ENCODE data around the gene BANF2.

The BANF2 gene

DNA sequence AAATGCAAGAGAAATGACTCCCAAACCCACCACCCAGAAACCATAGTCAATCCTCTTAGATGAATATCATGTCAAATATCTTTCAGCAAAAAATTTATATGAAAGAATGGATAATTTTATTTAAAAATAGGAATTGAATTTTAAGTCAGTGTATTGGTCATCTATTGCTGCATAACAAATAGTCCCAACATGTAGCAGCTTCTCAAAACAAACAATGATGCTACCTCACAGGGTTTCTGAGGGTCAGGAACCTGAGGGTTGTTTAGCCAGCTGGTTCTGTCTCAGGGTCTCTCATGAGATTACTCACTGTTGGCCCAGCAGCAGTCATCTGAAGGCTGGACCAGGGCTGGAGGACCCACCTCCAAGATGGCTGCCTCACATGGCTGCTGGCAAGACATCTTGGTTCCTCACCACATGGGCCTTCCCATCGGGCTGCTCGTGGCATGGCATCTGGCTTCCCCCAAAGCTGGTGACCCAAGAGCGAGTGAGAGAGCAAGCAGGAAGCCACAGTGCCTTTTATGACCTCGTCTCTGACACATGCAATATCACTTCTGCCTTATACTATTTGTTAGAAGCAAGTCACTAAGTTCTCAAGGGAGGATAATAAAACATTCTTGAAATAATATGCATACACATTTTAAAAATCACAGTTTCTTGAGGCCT, 36.3 kb downstream of the BANF2 start:
- no peak for DNase-seq

DNA sequence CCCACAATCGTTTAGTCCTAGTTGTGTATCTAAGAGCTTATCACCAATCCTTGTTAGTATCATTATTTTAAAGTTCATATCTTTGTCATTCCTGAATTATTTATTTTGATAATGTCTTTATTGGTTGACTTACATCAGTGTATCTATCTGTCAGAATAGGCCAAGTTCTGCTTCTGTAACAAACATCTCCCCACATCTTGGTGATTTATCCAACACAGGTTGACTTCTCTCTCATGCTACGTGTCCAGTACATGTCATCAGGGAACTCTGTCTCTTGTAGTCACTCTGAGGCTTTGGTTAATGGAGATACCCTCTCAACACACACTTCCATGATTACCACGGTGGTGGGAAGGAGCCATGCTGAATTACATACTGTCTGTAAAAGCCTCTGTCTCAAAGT, 38.4 kb downstream of the BANF2 start:
- no peak for DNase-seq

DNA sequence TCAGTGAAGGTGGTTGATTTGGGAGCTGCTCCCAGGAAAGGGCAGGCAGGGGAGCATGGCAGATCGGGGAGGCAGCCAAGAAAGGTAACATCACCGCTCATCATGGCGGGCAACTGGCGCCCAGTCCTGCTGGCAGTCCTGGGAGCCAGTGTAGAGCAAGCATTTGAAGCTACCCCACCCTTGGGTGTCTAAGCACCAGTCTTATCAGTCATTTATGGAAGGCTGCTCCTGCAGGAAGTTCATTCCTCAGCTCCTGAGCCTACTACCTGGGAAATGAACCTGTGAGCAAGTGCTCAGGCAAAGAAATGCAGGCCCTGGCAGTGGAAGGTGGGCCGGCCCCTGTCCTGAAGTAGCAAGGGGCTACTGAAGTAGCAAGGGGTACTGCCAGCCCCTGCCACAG, 41.5 kb downstream of the BANF2 start:
- no peak for DNase-seq

DNA sequence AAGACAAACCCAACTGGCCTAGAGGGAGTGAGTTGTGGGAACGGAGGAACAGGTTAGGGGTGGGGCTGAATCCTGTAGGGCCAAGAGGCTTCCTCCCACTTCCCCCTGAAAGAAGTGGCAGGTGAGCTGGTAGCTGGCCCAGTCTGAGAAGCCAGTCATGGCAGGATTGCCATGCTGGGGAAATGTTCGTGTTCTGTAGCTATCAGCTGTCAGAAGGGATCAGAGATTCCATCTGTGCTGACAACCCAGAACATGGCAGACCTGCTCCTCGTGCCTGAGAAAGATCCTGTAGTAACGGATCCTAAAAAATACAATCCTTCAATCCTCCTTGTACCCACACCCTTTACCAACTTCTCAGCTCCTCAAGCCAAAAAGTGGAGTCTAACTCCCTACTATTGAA, 43.0 kb downstream of the BANF2 start:
- no peak for DNase-seq

DNA sequence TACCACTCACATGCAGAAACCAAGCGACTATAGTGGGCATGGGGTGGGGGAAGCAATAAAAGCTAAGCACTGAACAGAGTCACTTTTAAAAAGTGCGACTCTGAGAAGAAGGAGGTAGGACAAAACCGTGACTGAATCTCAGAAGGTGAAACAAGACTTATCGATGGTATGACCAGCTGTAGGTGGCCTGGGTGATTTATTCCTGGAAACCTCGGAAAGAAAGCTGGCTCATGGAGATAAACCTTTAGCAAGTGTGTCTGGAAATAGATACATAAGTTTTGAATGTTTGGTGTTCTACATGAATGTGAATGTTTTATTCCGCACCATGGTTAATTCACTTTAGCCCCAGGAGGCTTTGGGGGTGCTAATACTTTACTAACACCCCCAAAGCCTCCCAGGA, 43.9 kb downstream of the BANF2 start:
- DNase-seq: no peak

DNA sequence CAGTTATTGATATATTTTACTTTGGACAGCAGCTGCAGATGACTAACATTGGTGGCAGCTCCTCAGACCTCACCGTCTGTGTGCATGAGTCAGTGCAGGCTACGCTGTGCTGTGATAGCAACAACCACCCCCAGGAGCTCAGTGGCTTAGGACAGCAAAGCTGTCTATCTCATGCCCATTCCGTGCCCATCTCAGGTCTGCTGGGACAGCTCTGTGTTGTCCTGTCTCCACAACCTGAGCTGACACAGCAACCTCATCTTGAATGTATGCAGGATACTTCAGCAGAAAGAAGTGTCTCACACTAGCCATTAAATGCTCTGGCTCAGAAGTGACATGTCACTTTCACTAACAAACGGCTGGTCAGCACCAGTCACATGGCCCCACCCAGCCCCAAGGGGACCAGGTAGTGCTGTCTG, 47.7 kb downstream of the BANF2 start:
- peak; percentile 4 for DNase-seq

DNA sequence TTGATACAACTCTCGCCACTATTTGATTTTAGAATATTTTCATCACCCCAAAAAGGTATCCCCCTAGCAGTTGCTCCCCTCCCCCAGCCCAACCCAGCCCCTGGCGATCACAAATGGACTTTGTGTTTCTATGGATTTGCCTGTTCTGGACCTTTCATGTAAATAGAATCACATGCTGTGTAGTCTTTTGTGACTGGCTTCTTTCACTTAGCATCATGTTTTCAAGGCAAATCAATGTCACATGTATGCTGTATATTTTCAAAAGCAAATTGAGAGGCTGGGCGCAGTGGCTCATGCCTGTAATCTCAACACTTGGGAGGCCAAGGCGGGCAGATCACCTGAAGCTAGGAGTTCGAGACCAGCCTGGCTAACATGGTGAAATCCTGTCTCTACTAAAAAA, 48.5 kb downstream of the BANF2 start:
- no peak for DNase-seq

DNA sequence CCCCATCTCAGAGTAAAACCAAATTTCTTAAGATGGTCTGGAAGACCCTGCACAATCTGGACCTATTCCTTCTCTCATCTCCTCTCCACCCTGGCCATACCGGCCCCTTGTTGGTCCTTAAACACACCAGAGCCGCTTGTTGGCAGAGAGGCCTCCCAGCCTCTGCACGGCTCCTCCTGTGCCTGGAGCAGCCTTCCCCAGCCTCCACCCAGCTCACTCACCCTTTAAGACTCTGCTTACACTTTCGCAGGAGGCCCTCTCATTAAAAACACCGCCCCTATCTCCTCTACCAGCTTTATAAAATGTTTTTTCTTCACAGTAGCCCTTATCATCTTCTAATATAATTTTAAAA, 49.8 kb downstream of the BANF2 start:
- no peak for DNase-seq

DNA sequence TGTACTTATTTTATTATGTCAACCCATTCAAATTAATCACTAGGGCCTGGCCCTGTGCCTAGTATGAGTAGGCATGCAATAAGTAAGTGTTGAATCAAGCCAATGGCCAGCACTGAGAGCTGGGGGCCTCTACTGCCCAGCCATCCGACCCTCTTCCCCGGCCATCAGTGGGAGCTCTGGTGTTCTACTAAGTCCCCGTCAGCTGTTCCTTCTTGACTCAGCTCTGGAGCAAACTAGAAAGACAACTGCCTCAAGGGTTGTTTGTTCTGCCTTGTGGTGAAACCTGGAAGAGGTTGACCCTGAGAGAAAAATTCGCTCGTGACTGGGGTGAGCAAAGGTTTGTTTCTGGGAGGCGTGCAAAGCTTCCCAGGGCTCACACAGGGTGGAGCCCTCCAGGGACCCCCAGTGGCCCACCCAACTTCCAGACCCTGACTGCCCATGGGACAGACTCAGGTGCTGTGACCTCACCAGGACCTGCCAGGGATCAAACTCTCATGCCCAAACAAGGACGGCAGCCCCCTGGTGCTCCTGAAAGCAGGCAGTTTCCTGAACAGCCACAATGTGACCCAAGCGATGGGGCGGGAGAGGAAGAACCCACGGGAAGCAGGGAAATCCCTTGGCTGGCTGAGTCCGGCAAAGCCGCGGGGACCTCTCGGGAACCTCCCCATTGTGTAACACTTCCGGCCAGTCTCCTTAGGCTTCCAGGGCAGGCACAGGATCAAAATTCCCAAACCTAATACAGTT, 50.4 kb downstream of the BANF2 start:
- no peak for DNase-seq

DNA sequence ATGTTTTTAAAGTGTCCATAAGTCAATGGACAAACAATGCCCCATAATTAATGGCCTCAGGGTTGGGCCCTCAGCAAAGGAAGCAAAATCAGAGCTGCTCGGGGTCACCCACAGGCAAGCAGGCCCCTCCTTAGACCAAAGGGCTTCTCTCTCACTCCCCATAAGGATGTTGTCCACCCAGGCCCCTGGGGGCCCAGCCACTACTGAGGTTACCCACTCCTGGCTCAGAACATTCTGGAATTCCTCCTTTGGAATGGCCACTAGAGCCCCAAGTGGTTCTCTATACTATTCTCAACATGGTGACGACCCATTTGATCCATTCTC, 50.9 kb downstream of the BANF2 start:
- no peak for DNase-seq

DNA sequence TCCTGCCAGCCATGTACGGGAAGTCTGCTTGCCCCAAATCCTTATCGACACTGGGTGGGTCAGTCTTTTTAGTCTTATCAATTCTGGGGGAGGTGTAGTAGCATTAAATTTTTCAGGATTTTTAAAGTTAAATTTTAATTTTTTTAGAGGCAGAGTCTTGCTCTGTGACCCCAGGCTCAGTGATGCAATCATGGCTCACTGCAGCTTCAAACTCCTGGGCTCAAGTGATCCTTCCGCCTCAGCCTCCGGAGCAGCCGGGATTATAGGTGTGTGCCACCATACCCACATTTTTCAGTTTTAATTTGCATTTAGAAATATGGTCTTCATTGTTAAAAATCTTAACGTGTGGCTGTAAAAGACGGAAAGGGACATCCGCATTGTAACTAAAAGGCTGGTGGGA, 51.9 kb downstream of the BANF2 start:
- no peak for DNase-seq

DNA sequence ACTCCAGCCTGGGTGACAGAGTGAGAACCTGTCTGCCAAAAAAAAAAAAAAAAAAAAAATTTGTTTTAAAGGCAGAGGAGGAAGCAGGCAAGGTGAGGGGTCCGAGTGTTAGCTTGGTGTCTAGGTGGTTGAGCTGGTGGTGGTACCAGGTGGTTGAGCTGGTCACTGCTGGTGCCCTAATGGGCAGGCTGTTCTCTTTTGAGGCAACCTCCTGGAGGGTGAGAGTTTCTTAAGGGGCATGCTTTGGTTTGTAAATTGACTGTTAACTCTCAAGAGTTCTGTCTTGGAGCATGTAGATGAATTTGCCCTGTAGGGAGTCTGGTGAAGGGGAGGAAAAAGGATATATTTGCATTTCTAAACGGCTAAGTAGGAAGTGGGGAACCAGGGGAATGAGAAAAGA, 52.7 kb downstream of the BANF2 start:
- DNase-seq: no peak

DNA sequence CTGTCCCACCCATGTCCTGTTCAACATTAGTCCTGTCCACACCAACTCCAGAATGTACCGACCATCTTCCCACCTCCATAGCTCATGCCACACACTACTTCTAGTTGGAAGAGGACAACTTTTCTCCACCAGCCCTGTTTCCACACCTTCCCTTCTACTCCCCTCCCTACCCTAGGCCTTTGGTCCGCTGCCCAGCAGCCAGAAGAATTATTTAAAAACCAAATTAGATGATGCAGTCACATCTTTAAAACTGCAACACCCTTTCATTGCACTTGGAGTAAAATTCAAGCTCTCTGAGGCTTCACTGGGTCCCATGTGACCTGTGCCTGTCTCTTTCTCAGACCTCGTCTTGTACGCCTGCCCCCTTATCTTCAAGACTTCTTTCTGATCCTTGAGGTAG, 53.8 kb downstream of the BANF2 start:
- DNase-seq: no peak

DNA sequence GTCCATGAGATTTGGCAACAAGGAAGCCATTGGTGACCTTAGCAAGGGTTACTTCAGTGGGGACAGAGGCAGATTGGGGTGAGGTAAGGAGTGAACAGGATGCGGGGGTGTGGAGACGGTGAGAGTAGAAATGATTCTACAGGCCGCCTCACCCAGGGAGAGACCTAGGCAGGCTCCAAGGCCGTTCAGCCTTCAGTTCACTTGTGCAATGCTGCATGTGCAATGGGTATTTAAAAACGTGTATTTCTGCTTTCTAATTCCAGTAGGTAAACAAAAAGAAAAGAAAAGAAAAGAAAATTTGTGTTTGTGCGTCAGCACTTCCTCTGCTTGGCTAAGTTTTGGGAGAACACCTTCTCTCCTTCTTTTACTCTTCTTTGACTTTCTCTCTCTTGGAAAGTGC, 56.8 kb downstream of the BANF2 start:
- DNase-seq: no peak

DNA sequence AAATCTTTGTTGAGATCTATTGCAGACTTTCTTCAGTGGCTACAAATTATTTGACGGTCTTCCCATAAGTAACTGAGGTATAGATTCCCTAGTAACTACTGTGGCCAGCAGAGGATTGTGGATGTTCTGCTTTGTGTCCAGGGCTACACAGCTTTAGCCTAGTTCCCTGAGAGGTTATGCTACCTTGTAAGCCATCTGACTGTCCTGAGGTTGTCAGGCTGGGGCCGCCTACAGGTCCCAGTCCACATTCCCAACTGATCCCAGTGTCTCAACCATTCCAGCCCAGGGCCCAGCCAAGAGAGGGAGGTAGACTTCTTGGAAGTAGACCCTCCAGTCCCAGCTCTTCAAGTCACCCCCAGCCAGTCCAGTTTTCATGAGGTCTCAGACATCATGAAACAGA, 57.7 kb downstream of the BANF2 start:
- DNase-seq: no peak

DNA sequence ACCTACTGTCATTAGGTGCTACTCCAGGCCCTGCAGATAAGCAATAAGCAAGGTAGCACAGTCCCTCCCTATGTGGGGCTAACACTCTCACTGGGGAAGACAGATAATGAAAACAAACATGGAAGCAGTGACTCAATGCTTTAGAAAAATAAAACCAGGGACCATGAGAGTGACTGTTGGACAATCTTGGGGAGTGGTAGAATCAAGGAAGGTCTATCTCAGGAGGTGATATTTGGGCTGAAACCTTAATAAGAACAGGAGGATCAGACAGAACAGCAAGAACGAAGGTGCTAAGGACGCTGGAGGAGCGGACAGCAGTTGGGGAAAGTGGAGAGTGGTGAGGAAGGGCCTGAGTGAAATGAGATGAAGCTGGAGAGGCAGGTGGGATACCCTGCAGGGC, 58.2 kb downstream of the BANF2 start:
- no peak for DNase-seq

DNA sequence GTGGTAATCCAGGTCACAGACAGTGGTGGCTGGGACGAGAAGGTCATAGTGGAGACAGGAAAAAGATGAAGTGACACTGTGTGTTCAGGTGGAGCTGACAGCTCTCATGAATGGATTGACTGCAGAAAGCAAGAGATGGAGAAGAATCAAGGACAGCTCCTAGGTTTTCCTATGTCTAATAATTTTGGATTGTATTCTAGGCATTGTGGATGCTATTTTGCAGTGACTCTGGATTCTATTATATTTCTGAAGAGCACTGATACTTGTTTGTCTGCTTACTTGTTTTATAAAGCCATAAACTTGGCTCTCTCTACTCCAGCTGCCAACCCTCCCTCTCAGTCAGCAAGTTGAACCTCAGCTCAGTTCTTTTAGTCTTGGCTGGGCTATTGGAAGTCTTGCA, 58.7 kb downstream of the BANF2 start:
- no peak for DNase-seq

DNA sequence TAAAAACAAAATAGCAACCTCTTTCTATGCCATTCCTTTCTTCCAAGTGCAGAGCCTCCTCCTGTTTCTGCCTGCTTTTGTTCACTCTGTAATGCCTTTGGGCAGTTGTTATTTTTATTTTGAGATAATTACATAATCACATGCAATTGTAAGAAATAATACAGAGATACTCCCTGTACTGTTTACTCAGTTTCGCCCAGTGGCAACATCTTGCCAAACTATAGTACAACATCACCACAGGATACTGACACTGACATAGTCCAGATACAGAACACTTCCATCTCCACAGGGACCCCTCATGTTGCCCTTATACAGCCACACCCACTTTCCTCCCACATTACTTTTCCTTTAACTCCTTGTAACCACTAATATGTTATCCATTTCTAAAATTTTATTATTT, 59.7 kb downstream of the BANF2 start:
- DNase-seq: no peak

DNA sequence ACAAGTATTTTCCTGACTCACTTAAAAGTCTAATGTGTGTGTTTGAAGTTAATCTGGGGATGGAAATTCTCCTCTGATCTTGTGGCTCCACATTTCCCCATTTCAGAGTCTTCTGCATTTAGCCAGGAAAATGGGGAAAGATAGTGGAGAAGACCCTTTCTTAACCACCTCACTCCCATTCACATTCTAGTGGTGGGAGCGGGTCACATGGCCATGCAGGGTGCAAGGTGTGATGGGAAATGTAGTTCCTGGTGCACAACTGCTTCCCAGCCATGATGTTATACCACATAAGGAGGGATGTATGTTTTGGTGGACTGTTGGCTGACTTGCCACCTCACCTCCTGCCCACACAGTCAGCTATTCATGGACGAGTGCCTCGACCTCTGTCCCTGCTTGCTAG, 61.8 kb downstream of the BANF2 start:
- peak; percentile 8 for DNase-seq

DNA sequence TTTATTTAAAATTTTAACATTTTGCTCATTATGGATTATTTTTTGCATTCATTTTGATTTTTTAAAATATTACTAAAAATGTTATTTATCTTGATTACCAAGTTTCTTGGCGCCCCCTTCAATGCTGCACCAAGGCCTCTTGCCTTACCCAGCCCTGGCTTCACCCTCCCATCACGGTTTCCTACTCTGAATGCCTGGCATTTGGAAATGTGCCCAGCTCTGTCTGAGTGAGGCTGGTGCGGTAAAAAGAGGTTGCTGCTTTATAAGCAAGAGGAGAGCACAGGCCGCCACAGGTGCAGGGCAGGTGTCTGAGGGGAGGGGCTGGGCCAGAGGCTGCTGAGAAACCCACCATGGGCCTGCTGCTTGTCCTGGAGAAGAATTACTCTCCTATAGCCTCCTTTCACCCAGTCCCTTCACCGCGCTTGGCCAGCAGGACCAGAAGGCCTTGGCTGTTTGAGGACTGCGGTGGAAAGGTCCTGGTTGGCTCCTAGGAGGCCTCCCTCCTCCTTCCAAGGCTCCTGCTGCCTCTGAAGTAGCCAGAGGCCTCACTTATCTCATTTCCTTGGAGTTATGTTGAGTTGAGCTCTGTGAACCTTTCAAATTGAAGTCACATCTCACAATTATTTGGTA, 62.6 kb downstream of the BANF2 start:
- DNase-seq: no peak

DNA sequence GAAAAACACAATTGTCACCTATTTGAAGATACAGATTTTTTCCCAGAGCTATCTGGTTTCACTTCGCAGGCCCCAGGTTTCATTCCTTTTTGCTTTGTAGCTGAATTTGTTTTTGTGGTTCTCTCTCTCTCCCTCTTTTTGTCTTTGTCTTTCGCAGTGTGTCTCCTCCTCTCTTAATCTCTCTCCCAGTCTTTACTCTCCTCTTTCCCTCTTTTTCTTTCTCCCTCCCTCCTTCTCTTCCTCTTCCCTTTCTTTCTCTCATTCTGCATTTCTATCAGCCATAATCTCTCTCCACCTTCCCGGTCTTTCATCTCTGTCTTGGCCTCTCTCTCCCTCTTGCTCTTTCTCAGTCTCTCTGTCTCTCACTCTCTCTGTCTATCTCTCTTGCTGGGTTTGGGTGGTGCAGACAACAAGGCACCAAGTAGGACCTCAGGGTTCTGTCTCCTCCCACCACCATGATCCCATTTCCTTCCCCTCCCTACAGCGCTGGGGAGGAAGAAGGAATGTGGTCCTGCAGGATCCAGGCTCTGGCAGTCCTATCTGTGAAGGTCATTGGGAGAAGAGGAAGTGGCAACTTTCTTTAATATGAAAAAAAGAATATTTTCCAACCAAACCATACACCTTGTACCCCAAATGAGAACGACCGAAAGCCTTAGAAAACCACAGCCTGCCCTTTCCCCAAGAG, 63.2 kb downstream of the BANF2 start:
- no peak for DNase-seq

DNA sequence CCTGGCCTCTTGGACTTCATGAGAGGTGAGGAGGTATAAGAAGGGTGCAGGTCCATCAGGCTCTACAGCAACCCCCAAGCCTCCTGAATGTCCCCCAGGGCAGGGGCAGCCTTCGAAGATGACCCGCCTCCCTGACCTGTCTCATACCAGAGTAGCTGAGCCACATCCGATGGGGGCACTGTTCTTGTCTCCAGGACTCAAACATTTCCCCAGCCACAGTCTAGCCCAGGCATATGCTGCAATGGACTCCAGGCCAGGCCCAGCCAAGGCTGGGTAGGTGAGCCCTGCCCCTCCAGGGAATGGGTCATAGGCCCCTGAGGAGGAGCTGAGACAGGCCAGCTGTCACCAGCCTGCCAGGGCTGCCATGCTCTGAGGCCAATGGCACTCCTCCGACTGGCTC, 65.3 kb downstream of the BANF2 start:
- DNase-seq: no peak

DNA sequence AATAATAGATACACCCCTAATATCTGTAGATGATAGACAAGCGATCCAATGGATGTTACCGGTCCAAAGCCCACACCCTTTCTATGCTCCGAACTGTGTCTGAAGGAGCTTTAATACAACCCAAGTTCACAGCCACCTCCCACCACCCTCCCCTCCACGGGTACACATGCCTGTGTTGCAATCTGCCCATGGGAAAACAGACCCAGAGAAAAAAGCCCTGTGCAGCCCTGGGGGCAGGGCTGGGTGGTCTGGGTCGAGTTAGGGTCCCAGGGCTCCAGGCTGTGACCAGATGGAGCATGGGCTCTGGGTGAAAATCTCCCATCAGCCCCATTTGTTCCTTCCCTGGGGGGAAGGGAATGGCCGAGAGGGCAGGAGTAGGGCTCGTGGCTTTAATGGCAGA, 65.8 kb downstream of the BANF2 start:
- no peak for DNase-seq

DNA sequence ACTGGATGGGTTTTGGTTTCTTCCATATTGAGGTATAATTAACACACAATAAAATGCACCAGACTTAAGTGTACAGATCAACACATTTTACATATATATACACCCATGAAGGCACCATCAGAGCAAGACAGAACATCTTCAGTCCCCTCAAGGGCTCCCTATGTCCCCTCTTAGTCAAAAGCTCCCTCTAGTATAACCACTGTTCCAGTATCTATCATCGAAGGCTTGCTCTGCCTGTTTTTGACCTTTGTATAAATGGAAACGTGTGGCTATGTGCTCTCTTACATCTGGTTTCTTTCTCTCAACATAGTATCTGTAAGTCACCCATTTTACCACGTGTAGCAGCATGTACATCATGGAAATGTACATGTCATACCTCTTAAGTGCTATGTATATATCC, 66.5 kb downstream of the BANF2 start:
- no peak for DNase-seq
